Measurements from ENCODE around the gene FOXB1. TPM values are rescaled to one million over a fixed set of nuclear protein-coding genes. Genes with fewer than 3 reads are reported as not detected.

The FOXB1 gene
- total and polyA plus RNA-seq, 2 donors (not counting 1 experiment from before 2014, with no cell fraction given) = not detected

DNA sequence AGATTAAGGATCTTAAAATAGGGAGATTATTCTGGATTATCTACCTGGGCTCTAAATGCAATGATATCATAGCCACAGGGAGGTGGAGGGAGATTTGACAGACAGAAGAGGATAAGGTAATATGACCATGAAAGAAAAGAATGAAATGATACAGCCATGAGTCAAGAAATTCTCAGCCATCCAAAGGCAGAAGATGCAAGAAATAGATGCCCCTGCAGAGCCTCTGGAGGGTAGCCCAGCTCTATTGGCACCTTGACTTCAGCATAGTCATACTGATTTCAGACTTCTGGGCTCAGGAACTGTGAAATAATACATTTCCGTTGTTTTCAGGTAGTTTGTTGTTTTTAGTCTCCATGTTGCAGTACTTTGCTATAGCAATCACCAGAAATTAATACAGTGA is 31.9 kb upstream of the FOXB1 start:
- H3K27ac ChIP-seq (ENCODE audit: low read length in 2 of 2) = no peak overlapping the region
- H3K9me3 ChIP-seq (ENCODE audit: control extremely low read depth in 1 of 3, control insufficient read depth in 2 of 3, insufficient read depth in 1 of 3, low read length in 2 of 3) = no peaks in the 10 kb centered on the region
- H3K9ac ChIP-seq (ENCODE audit: low read length) = no peak overlapping the region
- H3K9me3 Mint-ChIP-seq (ENCODE audit: insufficient read depth) = peaks cover 2% of the 10 kb centered on the region
- peaks cover 11% of the 10 kb centered on the region for H3K4me1 Mint-ChIP-seq
- no peaks in the 10 kb centered on the region for H3K79me2 ChIP-seq (ENCODE audit: control insufficient read depth, insufficient read depth, low read length)
- H3K36me3 ChIP-seq (replicated peaks in 1 of 2; ENCODE audit: control extremely low read depth in 1 of 2, control insufficient read depth in 1 of 2, extremely low read depth in 1 of 2, insufficient read depth in 2 of 2, low read length in 1 of 2) = no peaks in the 10 kb centered on the region
- peaks cover 26% of the 10 kb centered on the region for H3K27me3 Mint-ChIP-seq
- intact Hi-C loops (cut with micrococcal nuclease) = no loop called here
- H3K4me2 ChIP-seq (replicated peaks; ENCODE audit: low read depth, low read length, poor library complexity, severe bottlenecking) = no peak overlapping the region
- no peak overlapping the region for H3K4me3 Mint-ChIP-seq
- ChIA-PET CTCF (no interaction called here), POLR2A (no interaction called here)
- no peaks in the 10 kb centered on the region for H4K20me1 ChIP-seq (ENCODE audit: control insufficient read depth, insufficient read depth, low read length, poor library complexity, severe bottlenecking)
- peaks cover 0 to 4% (median 0%) of the 10 kb centered on the region in 4 experiments for H3K27me3 ChIP-seq (replicated peaks in 1 of 4; ENCODE audit: control extremely low read depth in 1 of 4, control insufficient read depth in 3 of 4, insufficient read depth in 4 of 4, low read length in 3 of 4)
- DNase-seq = no peak
- no peak for TF ChIP-seq EZH2 (IDR thresholded peaks at IDR 0.05; ENCODE audit: borderline replicate concordance, insufficient read depth, low read depth, low read length, poor library complexity, severe bottlenecking)
- TF ChIP-seq, protein P1, sequence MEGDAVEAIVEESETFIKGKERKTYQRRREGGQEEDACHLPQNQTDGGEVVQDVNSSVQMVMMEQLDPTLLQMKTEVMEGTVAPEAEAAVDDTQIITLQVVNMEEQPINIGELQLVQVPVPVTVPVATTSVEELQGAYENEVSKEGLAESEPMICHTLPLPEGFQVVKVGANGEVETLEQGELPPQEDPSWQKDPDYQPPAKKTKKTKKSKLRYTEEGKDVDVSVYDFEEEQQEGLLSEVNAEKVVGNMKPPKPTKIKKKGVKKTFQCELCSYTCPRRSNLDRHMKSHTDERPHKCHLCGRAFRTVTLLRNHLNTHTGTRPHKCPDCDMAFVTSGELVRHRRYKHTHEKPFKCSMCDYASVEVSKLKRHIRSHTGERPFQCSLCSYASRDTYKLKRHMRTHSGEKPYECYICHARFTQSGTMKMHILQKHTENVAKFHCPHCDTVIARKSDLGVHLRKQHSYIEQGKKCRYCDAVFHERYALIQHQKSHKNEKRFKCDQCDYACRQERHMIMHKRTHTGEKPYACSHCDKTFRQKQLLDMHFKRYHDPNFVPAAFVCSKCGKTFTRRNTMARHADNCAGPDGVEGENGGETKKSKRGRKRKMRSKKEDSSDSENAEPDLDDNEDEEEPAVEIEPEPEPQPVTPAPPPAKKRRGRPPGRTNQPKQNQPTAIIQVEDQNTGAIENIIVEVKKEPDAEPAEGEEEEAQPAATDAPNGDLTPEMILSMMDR (IDR thresholded peaks at IDR 0.05) = no peak
- ATAC-seq (ENCODE audit: low read depth) = no peak
- peaks cover 5 to 9% of the 10 kb centered on the region in 2 donors for H3K4me1 ChIP-seq (ENCODE audit: control insufficient read depth in 2 of 2, insufficient read depth in 2 of 2, low read length in 2 of 2)
- no peak overlapping the region for H3K27ac Mint-ChIP-seq
- H3K4me3 ChIP-seq (ENCODE audit: control extremely low read depth in 1 of 5, extremely low read depth in 1 of 5, insufficient read depth in 1 of 5, low read depth in 2 of 5, low read length in 4 of 5) = no peak overlapping the region
- H2AFZ ChIP-seq (ENCODE audit: insufficient read depth, low read depth, low read length, poor library complexity, severe bottlenecking) = no peak overlapping the region
- WGBS (ENCODE audit: insufficient coverage) = no CpG with 5 or more reads among the region's 1 CpG

DNA sequence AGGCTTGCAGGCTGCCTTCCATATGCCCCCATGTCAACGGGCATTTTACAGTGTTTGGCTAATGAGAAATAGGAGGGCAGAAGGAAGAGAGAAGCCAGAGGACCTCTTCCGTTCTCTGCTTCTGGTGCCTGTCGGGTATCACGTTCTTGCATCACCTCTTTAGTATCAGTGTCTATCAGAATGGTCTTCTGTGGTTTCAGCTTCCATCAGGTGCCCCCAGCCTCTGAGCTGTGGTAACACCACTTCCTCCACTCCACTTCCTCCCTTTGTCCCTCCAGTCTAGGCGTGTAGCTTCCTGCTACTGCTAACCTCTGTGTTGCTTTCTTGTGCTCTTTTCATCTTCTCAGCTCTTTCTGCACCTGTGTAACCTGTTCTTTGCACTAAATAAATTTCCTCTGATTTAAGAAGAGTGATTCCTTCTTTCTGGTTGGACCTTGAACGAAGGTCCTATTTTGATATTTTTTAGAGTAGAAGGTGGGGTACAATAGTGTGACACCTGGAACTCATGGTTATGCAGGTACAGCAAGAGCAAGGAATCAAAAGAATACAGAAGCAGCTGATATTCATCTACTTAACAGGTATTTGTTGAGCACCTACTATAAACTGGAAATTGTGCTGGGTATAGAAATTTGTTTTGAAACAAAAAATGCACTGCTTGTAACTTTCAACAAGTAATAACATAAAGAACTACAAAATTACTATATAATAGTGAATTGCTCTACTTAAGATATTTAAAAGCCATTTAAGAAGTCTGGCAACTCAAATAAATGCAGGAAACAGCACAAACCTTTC is 27.4 kb upstream of the FOXB1 start:
- peaks cover 0 to 5% (median 3%) of the 10 kb centered on the region in 4 experiments for H3K27me3 ChIP-seq (replicated peaks in 1 of 4; ENCODE audit: control extremely low read depth in 1 of 4, control insufficient read depth in 3 of 4, insufficient read depth in 4 of 4, low read length in 3 of 4)
- H3K4me2 ChIP-seq (replicated peaks; ENCODE audit: low read depth, low read length, poor library complexity, severe bottlenecking) = no peak overlapping the region
- peak; percentile 29 for DNase-seq
- peak overlapping the region in 1 of 5 experiments; percentile 3 for H3K4me3 ChIP-seq (ENCODE audit: control extremely low read depth in 1 of 5, extremely low read depth in 1 of 5, insufficient read depth in 1 of 5, low read depth in 2 of 5, low read length in 4 of 5)
- Mint-ChIP-seq H3K27ac (no peak overlapping the region), H3K9me3 (ENCODE audit: insufficient read depth) (peaks cover 2% of the 10 kb centered on the region), H3K27me3 (peaks cover 16% of the 10 kb centered on the region), H3K4me1 (peaks cover 11% of the 10 kb centered on the region), H3K4me3 (no peak overlapping the region)
- 6% methylated on average over 3 of the region's 6 CpGs for WGBS (ENCODE audit: insufficient coverage)
- H3K9ac ChIP-seq (ENCODE audit: low read length) = no peak overlapping the region
- ATAC-seq (ENCODE audit: low read depth) = peak; percentile 21
- ChIA-PET CTCF (no interaction called here), POLR2A (no interaction called here)
- peaks cover 0 to 3% (median 0%) of the 10 kb centered on the region in 3 donors for H3K9me3 ChIP-seq (ENCODE audit: control extremely low read depth in 1 of 3, control insufficient read depth in 2 of 3, insufficient read depth in 1 of 3, low read length in 2 of 3)
- H3K79me2 ChIP-seq (ENCODE audit: control insufficient read depth, insufficient read depth, low read length) = no peaks in the 10 kb centered on the region
- peaks cover 5 to 9% of the 10 kb centered on the region in 2 donors for H3K4me1 ChIP-seq (ENCODE audit: control insufficient read depth in 2 of 2, insufficient read depth in 2 of 2, low read length in 2 of 2)
- no peaks in the 10 kb centered on the region for H3K36me3 ChIP-seq (replicated peaks in 1 of 2; ENCODE audit: control extremely low read depth in 1 of 2, control insufficient read depth in 1 of 2, extremely low read depth in 1 of 2, insufficient read depth in 2 of 2, low read length in 1 of 2)
- TF ChIP-seq, protein P1 (IDR thresholded peaks at IDR 0.05) = no peak
- TF ChIP-seq EZH2 (IDR thresholded peaks at IDR 0.05; ENCODE audit: borderline replicate concordance, insufficient read depth, low read depth, low read length, poor library complexity, severe bottlenecking) = no peak
- no peaks in the 10 kb centered on the region for H4K20me1 ChIP-seq (ENCODE audit: control insufficient read depth, insufficient read depth, low read length, poor library complexity, severe bottlenecking)
- no peak overlapping the region for H2AFZ ChIP-seq (ENCODE audit: insufficient read depth, low read depth, low read length, poor library complexity, severe bottlenecking)
- H3K27ac ChIP-seq (ENCODE audit: low read length in 2 of 2) = no peak overlapping the region
- intact Hi-C loops (cut with micrococcal nuclease) = no loop called here
